ENCODE data around the gene BIK.

The BIK gene

GRCh38 chr22:43164636-43165035 lies 54.1 kb downstream of the BIK start:
- no peak for DNase-seq

GRCh38 chr22:43166132-43166930 lies 55.8 kb downstream of the BIK start:
- DNase-seq: no peak

- no peak for DNase-seq
Measured at GRCh38 chr22:43167001-43167589, 56.5 kb downstream of the BIK start.

GRCh38 chr22:43168471-43169309 lies 58.1 kb downstream of the BIK start:
- no peak for DNase-seq

GRCh38 chr22:43169310-43170130 lies 59.0 kb downstream of the BIK start:
- no peak for DNase-seq

GRCh38 chr22:43170131-43170480 lies 59.6 kb downstream of the BIK start:
- DNase-seq: no peak

GRCh38 chr22:43171019-43171491 lies 60.5 kb downstream of the BIK start:
- no peak for DNase-seq

GRCh38 chr22:43171607-43172006 lies 61.1 kb downstream of the BIK start:
- DNase-seq: no peak

GRCh38 chr22:43172191-43172590 lies 61.6 kb downstream of the BIK start:
- no peak for DNase-seq

- DNase-seq: no peak
Measured at GRCh38 chr22:43173566-43173965, 63.0 kb downstream of the BIK start.

GRCh38 chr22:43173976-43174720 lies 63.6 kb downstream of the BIK start:
- DNase-seq: no peak

GRCh38 chr22:43174941-43175531 lies 64.5 kb downstream of the BIK start:
- DNase-seq: no peak

GRCh38 chr22:43176090-43176489 lies 65.5 kb downstream of the BIK start:
- DNase-seq: no peak

- DNase-seq: no peak
Measured at GRCh38 chr22:43177479-43177878, 66.9 kb downstream of the BIK start.

Data from retina (tissue), 1 donor.